Erythroblast (primary cell): ENCODE results near the gene STXBP3.

ENCODE experiments used
- GATA1 ChIP-seq: IDR thresholded peaks from 2 replicates; pipeline ENCODE4 v1.6.1; 2011; ENCODE audit warnings: low read depth, mild to moderate bottlenecking, control low read depth, low read length, moderate library complexity
- POLR2A ChIP-seq: IDR thresholded peaks from 2 replicates; pipeline ENCODE4 v1.6.1; 2011; ENCODE audit warnings: mild to moderate bottlenecking, low read length

- no peak for TF ChIP-seq POLR2A
- TF ChIP-seq GATA1 = no peak
These were observed 20.6 kb downstream of the STXBP3 start for GRCh38 chr1:108767115-108767514.
